GM21619 (cell line): ENCODE data around the gene EHD4.

Experiments
- ATAC-seq: cut with Tn5 transposase; IDR thresholded peaks from one replicate; pipeline ENCODE4 v1.9.1; 2021; ENCODE audit not compliant: unreplicated experiment

Gene EHD4

GRCh38 chr15:41866263-41866703, 106.1 kb downstream of the EHD4 start:
- no peak for ATAC-seq

DNA sequence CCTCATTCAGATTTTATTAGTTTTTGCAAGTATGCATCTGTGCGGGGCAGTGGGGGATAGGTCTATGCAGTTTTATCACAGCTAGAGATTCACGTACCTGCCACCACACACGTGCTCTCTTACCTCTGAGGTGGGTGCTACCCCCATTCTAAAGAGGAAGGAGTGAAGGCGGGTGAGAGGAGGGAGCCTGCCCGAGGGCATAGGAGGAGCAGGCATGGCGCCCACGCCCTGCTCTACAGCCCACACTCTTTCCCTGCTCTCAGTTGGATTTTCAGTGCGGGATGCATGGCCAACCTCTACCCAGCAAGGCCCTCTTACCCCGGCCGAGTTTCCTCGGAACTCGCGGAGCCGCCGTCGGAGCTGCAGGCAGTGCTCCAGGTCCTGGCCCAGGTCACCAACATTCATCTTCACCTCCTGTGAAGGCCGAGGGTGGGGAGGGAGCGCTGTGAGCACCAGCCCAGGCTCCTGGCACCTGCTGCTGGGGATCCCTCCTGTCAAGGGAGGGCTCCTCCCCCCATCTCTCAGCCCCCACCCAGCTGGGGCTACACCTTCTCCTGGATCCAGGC, 106.8 kb downstream of the EHD4 start:
- ATAC-seq, result no peak

DNA sequence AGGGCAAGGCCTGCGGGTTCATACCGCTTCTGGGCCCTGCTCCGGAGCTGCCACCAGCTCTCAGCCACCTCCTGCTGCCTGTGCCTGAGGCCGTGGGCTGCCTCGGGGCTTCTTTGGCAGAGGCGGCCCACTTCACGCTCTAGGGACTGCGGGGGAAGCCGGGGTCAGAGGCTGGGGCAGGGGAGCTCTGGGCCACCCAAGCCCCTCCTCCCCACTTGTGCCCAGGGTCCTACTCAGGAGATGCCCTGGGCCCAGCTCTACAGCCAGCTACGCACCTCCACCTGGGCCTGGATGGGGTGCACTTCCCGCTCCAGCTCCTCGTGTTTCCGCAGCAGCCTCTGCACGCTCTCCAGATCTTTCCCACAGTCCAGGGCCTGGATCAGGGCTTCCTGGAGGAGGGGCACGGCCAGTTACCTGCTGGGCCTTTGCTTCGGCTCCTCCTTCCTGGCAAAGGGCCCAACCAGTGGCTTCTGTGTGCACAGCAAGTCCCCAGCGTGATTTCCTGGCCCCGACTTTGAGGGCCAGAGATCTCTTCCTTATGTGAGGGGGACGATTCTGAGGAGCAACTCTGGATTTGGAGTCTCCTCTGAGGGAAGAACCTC, 109.7 kb downstream of the EHD4 start:
- ATAC-seq, result no peak

DNA sequence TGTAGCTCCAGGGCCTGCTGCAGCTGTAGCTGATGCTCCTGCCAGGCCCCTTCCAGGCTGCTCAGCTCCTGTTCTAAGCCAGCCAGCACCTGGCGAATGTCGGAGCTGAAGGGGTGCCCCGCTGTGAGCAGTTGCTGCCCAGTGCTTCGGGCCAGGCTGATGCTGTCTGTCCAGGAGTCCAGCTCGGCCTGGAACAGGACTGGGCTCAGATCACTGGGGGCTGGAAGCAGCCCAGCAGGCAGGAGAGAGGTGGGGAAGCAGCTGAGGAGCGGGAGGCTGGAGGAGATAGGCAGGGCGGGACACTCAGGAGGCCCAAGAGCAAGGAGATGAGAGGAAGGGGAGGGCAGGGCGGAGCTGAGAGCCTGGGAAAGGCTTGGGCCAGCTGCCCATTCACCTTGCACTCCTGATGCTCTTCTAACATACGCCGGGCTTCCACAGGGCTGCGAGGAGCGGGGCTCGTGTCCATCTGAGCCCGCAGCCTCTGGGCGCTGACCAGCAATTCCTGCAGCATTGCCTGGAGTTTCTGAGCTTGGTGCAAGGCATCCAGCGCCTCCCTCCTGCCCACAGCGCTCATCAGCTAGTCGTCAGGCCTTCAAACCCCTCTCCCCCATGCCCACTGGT, 110.5 kb downstream of the EHD4 start:
- ATAC-seq, result no peak

- no peak for ATAC-seq
These were observed 112.1 kb downstream of the EHD4 start for GRCh38 chr15:41860049-41860828.

DNA sequence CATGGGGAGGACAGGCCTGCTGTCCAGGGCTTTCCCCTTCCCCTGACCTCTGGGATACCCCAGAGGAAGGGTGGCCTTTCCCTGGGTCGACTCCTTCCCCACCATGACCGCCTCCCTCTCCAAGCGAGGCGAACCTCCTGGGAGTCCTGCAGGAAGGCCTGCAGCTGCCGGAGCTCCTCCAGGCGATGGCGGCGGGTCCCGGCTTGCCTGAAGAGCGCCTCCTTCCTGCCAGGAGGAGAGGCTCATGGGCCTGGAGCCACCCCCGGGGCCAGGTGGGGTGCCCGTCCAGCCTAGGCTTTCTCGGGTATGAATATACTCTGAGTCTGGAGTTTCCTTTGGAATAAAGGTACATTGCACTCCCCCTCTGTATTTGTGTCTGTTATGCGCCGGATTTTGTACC, 113.6 kb downstream of the EHD4 start:
- ATAC-seq, result no peak

DNA sequence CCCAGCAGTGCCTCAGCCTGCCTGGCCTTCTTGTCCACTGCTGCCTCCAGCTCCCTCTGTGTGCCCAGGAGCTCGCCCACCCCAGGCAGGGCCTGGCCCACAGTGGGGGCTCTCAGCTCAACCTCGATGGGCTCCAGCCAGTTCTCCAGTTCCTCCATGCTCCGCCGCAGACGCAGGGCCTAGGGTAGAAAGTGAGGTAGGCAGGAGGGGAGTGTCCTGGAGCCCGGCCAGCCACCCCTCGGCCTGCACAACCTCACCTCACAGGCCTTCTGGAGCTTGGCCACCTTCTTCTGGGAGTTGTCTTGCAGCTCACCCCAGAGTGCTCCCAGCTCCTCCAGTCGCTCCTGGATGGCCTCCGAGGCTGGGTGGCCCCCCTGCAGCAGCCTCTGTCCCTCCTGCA, 115.0 kb downstream of the EHD4 start:
- no peak for ATAC-seq

DNA sequence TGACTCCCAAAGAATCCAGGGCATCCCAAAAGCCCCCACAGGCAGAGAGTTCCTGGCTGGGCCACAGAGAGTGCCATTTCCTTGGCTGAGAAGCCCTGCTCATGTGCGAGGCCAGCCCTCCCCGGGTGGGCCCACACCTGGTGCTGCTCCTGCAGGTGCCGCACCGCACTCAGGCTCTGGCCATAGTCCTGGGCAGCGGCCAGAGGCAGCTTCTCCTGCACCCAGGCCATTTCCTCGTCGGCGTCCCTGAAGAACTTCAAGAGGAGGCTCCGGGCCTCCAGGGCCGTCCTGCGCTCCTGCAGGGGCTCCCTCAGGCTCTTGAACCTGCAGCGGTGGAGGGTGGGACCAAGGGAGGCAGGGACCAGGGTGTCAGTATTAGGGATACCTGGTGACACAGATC, 115.6 kb downstream of the EHD4 start:
- no peak for ATAC-seq

- no peak for ATAC-seq
These were observed 116.1 kb downstream of the EHD4 start for GRCh38 chr15:41856262-41856661.

GRCh38 chr15:41855261-41855961, 116.9 kb downstream of the EHD4 start:
- no peak for ATAC-seq

DNA sequence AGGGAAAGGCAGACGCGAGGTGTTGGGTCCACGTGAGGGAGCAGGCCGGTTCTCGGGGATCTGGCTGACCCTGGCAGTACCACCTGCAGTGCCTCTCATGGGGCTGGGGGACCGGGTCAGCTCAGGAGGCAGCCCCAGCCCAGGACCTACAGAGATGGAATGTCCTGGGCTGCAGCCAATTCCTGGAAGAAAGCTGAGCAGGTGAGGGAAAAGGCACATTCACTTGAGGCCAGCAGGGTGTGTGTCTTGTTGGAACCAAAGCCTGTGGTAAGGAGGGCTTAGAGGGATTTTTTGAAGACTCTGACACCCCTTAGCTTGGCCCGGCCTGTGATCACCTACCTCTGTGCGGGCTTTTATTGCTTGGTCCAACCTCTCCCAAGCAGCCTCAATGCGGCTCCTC, 117.9 kb downstream of the EHD4 start:
- ATAC-seq, result no peak

- no peak for ATAC-seq
These were observed 118.5 kb downstream of the EHD4 start for GRCh38 chr15:41853831-41854230.

DNA sequence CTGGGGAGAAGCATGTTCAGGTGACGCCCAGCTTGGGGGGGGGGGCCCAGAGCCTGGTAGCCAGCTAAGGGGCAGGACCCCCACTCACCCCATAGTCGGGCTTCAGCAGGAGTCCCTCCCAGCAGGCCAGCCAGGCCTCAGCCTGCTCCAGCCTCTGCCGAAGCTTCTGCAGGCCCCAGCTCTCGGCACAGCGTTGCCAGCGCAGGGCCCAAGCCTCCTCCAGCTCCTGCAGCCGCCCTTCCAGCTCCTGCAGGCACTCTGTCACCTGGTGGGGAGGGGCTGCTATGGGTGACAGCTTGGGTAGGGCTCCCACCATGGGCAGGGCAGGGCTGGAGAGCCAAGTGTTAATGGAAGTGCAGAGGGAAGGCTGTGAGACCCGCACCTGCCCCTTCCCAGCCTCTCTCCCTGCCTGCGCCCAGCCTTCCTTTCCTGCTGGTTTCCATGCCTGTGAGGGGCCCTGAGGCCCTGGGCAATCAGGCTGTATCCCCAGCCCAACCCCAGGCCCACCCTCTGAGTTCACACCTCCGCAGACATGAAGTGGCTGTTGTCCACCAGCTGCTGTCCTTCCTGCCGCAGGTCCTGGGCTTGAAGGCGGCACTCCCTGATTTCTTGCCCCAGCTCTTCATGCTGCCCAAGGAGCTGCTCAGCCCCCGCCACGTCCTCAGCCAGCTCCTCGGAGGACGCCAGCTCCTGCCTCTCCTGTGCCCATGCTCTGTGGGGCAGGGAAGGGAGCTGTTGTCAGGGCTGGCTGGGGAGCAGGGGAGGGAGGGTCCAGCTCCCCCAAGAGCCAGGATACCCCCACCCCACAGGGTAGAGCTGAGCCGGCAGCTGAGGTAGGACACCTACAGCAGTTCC, 119.4 kb downstream of the EHD4 start:
- ATAC-seq, result no peak

DNA sequence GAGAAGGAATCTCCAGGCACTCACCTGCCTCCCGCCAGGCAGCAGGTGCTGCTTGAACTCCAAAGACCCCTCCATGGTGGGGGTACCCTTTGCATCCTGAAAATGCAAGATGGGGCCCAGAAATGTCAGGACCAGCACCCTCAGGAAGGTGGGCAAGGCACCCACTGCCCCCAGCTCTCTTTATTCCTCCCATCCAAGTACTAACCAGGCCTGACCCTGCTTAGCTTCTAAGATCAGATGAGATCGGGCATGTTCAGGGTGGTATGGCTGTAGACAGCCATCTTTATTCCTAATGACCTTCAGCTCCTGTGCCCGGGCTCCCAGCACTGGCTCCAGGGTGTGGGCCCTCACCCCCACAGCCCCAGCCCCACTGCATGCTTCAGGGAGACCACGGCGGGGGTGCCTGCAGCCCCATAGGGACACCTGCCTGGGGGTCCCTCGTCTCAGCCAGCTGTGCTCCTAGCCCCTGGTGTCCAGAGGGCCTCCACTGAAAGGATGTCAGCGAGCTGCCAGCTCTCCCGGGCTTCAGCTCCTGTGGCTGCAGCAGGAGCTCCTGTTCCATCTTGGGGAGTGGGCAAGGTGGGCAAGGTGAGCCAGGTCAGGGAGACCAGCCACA, 120.5 kb downstream of the EHD4 start:
- no peak for ATAC-seq

GRCh38 chr15:41851167-41851523, 121.2 kb downstream of the EHD4 start:
- no peak for ATAC-seq

GRCh38 chr15:41850482-41851166, 121.7 kb downstream of the EHD4 start:
- no peak for ATAC-seq

DNA sequence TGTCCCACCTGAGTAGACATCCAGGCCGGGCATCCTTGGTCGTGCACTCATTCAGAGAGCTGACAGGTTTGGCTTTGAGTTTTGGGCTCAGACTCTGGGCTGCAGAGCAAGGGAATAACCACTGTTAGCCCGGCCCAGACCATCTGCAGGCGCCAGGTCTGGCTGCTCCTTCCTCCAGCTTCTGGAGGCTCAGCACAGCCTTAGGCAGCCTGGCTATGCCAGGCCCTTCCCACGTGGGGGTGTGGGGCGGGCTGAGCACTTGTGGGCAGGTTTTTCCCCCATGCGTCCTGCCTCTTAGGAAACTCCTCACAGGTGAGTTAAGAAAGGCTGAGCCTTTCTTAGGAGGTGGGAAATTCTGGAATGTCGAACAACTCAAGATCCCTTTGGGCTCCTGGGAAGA, 122.5 kb downstream of the EHD4 start:
- ATAC-seq, result no peak

DNA sequence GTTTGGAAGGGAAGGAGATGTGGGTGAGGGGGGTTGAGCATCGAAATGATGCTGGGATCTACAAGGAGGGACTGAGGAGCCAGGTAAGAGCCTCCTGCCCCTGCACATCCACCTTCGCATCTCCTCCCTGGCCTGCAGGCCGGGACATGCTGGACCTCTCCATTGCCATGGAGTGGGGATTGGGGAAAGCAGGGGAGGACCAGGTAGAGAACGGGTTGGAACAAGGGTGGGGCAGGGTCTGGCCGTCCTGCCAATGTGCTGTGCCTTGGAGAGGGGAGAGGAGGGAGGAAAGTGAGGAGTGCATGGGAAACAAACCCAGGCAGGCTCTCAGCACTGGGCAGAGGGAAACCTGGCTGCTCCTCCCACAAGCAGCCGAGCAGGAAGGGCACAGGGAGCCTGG, 123.2 kb downstream of the EHD4 start:
- no peak for ATAC-seq

GRCh38 chr15:41848631-41849030, 123.7 kb downstream of the EHD4 start:
- no peak for ATAC-seq

DNA sequence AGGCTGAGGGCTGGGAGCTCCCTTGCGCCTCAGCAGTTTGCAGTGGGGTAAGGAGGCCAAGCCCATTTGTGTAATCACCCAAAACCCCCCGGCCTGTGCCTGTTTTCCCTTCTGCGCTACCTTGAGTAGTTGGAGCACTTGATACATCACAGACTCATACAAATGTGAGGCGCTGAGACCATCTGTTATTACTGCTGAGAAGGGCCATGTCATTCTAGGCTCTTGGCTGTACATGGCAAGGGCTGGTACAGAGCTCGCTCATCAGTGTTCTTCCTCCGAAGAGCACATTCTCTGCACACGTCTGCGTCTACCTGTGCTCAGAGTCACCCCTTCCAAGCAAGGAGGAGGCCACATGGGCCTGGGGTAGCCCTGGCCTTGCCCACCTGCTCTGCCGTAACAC, 124.4 kb downstream of the EHD4 start:
- ATAC-seq, result no peak
